Lung microvascular endothelial cell (primary cell): ENCODE results near the gene PAEP. TPM values are rescaled to one million over a fixed set of nuclear protein-coding genes. Genes with fewer than 3 reads are reported as not detected.
A peak's percentile ranks its signal among the peaks of the same experiment; 100 is the strongest.
"Not testable (repeated sequence)": the region's sequence is repeated elsewhere in the genome, so short reads cannot be mapped to it uniquely, and the experiment has no call there.

Experiments used
- DNase-seq, 2 donors: peaks; one replicate each; pipeline versions ENCODE4 v3.0.0 to v3.0.0-alpha.2; 2010; ENCODE audit warnings: low read depth in 2 of 2
- total RNA-seq: library from RNA; depleted of rRNA; stranded (reverse); fragments of >200 nt; gene quantifications from 2 replicates; pipeline ENCODE4 v1.2.1, GENCODE V29; 2014

The PAEP gene
- not detected in 2 replicates for total RNA-seq

DNA sequence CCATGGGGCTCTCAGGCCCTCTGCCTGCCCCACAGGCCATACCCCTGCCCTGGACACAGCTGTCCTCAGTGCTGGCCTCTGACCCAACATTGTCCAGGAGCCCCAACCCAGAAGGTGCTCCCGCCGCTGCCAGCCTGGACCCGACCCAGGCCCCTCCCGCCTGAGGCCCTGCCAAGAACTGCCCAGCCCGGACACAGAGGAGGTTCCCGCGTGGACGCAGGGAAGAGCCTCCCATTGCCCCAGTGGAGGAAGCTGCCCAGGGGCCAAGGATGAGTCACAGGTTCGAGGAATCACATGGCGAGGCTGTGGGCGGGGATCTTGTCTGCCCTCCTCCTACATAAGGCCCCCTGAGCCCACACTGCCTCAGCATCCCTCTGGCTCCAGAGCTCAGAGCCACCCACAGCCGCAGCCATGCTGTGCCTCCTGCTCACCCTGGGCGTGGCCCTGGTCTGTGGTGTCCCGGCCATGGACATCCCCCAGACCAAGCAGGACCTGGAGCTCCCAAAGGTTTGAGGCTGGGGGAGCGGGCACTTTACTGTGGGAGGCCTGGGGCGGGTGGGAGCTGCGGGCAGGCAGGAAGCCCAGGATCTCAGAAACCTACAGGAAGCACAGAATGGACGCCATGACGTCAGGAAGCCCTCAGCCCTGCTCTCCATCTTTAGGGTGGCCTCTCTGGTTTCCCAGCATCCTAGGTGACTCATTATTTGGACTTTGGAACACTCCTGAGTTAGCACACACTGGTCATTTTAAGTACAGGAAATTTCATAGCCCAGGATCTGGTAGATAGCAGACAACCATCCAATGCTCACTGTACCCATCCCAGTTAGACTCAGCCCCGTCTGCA lies at the start of gene PAEP:
Gene PAEP, plus strand, starts transcription at position 366 of the 844 bp plus-strand sequence.
- DNase-seq, result no peak

DNA sequence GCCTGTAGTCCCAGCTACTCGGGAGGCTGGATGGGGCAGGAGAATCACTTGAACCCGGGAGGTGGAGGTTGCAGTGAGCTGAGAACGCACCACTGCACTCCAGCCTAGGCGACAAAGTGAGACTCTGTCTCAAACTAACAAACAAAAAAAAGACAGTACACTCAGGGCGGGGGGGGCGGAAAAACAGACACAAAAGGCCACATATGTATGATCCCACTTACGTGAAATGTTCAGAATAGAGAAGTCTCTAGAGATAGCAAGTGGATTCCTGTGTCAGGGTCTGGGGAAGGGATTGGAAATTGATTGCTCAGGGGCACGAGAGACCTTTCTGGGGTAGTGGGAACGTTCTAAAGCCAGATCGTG lies 49.3 kb upstream of the PAEP start:
- DNase-seq, result no peak

DNA sequence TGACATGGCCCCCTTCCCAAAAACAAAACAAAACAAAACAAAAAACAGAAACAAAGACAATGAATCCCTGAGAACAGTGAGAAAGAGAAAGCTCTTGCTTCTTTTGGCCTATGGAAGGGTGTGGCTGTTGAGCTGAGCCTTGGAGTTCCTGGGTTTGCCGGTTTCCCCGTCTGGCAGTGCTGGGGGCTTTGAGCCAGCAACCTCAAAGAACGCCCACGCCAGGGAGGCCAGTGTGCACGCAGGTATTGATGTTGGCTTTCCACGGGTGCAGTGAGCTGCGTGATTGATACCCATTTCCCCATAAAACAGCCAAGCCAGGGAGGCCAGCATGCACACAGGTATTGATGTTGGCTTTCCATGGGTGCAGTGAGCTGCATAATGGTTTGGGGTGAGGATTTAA lies 48.7 kb upstream of the PAEP start:
- peak in 1 of 2 donors; percentile 10 for DNase-seq

DNA sequence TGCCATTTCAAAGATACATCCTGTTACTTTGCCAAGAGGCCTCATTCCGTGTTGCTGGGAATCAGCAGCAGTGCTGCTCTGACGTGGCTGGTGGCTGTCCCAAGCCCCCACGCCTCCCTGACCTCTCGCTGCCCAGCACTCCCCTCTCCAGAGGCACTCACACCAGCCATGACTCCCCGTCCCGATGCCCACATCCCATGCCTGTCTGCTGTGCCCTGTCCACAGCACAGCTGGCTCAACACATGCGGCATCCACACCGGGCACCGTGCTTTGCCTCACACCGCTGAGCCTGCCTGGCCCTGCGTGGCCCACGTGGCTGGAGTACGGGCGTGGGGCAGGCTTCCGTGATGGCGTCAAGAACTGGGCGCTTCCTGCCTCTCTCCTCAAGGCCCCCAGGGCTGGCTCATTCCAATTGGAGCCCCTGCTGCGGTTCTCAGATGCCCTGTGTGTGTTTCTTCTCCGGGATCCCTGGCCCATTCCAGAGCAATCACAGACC lies 48.2 kb upstream of the PAEP start:
- no peak for DNase-seq

DNA sequence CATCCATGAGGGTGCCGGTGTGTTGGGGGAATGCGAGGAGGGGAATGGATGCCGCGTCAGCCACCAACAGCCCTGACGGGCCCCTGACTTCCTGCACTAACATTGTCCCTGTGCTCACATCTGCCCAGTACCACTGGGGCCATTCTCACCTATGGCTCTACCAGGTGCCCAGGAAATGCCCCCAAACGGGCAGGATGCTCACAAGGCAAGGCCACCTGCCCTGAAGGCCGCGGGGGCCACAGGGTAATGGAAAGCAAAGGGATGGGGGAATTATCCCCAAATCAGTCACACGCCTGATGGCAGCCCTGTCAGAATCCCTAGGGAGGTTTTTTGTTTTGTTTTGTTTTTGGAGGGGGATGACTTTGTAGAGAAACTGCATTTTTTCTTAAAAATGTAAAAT lies 47.6 kb upstream of the PAEP start:
- DNase-seq, result not testable (repeated sequence)

DNA sequence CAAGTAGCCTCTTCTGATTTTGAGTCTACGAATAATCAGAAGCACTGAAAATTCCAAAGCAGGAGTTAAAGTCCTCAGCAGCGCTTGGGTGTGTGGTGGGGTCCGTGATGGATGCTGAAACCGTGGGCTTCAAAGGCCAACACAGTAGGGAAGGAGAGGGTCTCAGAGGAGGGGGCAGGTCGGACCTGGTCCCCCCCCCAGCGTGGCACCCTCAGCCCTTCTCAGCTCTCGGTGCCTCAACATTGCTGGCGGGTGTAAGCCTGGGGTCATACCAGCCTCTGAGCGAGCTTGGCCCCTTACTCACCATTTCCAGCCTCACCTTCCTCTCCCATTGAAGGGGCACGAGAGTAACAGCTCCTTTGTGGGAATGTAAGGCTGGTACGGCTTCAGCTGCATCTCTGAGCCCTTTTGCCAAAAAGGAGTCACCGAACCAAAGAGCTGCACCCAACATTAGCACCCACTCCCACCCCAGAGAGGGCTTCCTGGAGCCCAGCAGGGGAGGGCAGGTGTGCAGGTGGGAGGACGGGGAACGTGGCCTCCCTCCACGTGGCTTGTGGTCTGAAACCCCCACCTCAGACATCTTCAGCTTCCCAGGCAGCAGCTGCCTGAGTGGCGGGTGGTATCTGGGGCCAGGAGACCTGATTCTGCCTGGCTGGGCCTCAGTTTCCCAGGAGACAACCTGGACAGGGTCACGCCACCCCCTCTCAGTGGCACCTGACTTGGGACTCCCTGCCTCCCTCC lies 47.0 kb upstream of the PAEP start:
- DNase-seq, result no peak

DNA sequence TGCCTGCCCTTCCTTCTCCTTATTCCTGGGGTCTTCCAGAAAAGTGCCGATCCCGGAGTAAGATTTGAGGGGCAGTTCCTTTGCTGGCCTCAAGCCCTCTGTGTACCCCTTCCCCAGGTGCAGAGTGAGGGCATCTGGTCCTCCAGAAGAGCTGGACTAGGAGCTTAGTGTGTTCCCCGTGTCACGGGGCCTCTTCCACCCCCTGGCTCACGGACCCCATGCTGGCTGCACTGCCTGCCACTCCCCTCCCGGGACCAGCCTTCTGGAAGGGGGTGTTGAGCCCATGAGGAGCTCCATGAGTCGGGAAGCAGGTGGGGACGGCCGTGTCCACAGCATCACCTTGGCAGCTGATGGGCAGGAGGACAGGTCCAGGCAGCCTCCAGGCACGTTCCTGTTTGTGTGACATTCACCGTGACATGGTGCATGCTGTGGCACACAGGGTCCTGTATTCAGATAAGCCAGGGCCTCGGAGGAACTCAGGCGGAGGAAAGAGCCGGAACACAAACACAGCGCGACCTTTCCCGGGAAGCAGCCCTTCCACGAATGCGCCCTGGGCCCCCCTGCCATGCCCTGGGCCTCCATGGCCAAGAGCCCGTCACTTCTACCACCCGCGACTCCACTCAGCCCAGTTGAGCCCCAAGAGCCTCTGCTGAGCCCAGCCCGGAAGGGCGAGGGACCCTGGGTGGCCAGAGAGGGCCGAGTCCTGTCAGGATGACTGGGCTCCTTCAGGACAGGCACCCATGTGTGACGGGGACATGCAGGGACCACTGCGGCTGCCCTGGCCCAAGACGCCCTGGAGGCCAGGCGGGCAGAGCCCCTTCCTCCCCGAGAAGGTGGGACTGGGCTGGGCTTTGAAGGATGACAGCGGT lies 46.2 kb upstream of the PAEP start:
- DNase-seq, result no peak

DNA sequence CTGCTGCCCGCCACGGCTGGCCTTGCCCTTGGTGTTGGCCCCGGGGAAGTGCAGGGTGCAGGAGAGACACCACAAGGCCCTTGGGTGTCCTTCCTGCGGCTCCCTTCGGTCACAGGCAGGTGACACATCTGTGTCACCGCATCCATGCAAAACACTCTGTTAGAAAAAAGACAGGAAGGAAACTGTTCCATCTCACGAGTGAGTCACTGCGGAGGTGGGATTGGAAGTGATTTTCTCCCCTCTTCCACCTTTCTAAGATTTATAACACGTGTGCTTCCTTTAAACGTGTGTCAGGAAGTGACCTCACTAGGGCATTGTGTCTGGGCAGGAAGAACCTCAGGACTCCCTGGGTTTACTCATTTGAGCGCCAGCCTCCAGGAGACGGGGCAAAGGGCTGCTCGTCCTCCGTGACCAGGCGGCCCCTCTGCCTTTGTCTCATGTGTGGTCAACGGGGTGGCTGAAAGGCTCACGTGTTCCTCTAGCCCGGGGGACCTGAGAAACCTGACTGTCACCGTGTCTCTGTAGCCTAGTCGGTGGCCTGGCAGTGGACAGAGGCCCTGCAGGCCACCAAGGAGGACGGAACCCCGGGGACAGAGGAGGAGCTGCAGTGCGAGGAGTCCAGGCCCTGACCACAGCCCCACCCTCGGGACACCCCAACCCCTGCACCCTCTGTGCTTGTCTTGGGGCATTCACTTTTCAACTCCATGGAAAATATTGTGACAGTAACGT lies 45.3 kb upstream of the PAEP start:
- peak; percentile 75 to 76 for DNase-seq

DNA sequence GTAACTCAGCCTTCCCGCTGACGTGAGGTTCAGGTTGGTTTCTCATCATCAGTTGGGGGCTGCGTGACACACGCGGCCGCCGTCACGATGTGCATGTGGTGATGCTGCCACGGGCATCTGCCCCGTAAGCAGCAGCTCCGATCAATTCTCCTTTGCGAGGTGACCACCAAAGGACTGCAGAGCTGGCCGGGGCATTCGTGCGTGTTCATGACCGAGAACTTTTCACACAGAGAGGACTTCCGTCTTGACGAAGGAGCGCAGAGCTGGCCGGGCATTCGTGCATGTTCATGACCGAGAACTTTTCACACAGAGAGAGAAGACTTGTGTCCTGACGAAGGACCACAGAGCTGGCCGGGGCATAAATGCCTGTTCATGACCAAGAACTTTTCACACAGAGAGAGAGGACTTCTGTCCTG lies 44.1 kb upstream of the PAEP start:
- DNase-seq, result no peak

DNA sequence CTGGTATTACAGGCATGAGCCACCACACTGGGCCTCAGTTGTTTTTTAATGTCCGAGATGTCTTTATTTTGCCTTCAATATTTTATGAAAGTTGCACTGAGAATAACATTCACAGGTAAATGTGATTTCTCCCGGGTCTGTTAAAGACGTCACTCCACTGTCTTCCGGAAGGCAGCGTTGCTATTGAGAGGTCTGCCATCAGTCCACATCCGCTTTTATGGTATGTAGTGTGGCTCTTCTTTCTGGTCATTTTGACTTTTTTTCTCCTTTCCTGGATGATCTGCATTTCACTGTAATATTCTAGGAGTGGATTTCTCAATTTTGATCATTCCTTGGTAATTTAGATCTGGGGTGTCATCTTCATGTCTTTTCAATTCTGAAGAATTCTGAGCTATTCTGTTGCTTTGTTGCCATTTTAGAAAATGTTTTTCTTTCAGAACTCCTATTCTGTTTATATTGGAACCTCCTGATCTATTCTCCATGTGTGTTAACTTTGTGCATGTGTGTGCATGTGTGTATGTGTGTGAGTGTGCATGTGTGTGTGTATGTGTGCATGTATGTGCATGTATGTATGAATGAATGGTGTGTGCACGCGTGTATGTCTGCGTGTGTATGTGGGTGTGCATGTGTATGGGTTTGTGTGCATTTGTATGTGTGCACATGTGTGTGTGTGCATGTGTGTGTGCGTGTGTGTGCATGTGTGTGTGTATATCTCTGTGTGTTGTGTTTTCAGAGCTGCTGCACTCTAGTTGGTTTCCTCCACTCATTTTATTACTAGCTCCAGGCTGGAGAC lies 42.2 kb upstream of the PAEP start:
- no peak for DNase-seq

DNA sequence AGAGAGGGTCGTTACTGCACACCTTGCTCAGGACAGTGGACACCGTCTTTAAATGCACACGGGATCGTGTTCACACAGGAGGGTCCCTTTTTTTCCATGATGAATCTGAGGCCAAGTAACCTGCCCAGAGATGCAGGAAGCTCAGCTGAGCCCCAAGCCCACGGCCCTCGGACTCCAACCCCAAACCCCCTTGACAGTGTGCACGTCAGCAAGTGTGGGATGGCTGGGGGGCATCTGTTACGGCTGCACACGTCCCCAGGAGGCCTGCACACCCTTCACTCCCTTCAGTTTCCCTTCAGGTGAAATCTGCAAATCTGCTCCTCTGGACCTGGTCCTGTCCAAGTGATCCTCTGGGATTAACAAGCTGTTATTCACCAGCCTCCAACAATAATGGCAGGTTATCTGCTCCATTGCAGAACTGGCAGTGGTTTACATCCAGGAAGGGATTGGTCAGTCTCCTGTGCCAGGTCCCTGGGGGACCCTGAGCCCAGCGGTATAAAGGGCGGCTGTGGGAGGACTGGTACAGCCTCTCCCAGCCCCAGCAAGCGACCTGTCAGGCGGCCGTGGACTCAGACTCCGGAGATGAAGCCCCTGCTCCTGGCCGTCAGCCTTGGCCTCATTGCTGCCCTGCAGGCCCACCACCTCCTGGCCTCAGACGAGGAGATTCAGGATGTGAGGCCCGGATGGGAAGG lies 40.5 kb upstream of the PAEP start, which contains the start of gene LCN1:
Gene LCN1, plus strand, starts transcription at position 525 of the 692 bp plus-strand sequence. Its CDS starts 58 bp downstream, at position 583.
- no peak for DNase-seq

DNA sequence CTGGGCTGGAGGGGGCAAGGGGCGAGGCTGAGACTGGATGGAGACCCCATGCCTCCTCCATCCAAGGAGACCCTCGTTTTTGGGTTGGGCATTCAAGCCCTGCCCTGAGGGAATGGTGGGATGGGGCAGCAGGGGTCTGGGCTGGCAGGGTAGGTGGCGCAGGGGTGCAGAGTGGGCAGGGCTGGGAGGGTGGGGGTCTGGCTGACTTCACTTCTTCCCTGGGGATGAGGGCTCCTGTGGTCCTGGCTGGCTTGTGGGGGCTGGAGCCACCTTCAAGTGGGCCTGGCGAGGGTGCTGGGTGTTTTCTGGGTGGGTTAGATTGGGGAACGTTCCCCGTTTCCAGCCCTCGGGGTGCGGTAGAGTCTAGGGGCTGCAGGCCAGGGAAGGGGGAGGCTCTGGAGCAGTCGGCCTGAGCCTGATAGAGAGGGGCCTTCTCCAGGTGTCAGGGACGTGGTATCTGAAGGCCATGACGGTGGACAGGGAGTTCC lies 39.9 kb upstream of the PAEP start:
- DNase-seq, result no peak

DNA sequence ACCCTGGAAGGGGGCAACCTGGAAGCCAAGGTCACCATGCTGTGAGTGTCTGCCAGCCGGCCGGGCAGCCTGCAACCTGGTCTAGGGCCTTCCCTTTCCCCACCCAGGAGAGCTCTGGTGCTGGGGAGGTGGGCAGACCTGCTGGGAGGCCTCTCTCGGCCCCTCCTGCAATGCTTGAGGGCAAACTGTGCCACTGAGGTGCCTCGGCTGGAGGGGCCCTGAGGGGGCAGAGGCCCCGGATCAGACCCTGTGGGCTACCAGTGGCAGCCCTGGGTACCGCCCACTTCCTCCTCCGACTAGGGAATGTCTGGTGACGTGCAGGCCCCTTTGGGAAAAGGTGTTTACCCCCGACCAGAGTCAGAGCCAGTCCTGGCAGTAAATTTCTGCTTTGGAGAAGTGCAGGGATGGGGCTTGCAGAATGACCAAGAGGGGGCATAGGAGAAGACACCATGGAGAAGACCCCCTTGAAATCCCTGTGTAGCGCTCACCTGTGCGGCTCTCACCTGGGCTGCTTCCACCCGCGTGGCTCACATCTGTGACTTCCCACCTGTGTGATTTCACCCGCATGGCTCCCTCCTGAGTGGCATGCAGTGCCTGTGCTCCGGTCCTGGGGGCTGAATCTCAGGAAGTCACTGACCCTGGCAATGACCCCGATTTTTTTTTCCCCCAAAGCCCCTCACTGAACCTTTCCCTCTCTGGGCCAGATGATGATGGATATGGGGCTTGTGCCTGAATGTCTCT lies 39.2 kb upstream of the PAEP start:
- no peak for DNase-seq

DNA sequence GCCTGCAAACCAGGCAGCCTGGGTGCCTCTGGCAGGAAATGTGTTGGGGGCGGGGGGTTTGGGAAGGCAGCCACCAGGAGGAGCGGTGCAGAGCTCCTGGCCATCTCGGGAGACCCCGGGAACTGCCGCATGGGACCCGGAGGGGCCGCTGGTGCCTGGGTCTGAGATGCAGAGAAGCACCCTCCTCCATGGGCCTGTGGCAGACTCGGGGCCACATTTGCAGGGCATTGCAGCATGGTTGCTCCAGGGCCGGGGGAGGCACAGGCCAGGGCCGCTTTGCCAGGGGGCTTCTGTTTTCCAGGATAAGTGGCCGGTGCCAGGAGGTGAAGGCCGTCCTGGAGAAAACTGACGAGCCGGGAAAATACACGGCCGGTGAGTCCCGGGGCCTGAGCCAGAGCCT lies 38.6 kb upstream of the PAEP start:
- no peak for DNase-seq

DNA sequence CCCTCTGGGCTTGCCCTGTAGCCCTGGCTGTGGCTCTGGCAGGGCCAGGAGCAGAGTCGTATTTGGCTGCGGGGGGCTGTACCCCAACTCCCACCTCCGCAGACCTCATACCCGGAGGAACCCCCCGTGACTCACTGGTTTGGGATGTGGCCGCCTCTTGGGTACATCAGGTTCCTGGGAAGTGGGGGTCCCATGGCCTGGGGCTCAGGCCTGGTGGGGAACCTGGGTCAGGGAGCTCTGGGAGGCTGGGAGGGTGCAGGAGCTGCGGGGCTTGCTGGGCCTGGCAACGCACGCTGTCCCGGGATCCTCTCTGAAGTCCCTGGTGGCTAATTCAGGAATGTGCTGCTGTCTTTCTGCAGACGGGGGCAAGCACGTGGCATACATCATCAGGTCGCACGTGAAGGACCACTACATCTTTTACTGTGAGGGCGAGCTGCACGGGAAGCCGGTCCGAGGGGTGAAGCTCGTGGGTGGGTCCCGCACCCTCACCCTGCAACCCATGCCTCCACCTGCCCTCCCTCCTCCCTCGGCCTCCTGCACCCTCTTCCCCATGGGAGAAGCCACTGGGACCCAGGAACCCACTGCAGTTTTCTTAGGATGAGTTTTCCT lies 37.9 kb upstream of the PAEP start:
- no peak for DNase-seq

DNA sequence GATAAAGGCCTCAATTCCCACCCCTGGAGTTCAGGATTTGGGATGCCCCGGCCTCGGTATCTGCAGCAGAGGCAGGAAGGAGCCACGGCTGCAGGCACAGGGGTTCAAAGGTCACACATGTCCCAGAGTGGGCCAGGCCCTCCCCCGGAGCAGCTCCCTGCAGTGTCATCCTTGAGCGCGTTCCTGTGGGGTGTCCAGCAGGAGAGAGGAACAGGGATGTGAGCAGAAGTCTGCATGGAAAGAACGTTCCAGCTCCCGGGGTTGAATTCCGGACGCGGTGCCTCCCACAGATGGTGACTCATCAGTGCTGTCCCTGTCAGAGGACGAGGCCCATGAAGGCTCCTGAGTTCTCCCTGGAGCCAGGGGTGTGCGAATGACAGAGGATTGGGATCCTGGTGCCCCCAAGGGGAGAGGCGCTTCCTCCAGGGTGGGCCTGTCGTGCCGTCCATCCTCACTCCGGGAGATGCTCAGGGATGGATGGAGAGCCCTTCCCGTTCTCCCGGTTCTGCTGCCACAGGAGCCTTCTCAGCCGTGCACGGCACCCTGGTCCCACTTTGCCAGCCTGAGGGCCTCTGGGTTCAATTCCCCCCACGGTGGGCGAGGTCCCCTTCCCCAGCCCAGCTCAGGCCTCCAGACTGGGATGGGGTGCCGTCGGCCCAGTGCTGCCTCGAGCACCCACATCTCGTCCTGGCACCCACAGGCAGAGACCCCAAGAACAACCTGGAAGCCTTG lies 37.3 kb upstream of the PAEP start:
- peak in 1 of 2 donors; percentile 19 for DNase-seq
